NCI-H2081 treated with DMSO at 0.1 percent for 48 hours (cell line): Measurements from ENCODE around the gene FEV.
A peak's percentile ranks its signal among the peaks of the same experiment; 100 is the strongest.

Experiments
- DNase-seq: peaks from one replicate; lab custom pipeline; 2025; lab: John Stamatoyannopoulos, UW

The FEV gene

GRCh38 chr2:218993345-218994315 is 8.6 kb upstream of the FEV start, which contains the start of gene CRYBA2:
TSS of gene CRYBA2 (minus strand) at chr2:218993422. CDS start at chr2:218993176, 246 bp downstream.
- peak; percentile 20 for DNase-seq

DNA sequence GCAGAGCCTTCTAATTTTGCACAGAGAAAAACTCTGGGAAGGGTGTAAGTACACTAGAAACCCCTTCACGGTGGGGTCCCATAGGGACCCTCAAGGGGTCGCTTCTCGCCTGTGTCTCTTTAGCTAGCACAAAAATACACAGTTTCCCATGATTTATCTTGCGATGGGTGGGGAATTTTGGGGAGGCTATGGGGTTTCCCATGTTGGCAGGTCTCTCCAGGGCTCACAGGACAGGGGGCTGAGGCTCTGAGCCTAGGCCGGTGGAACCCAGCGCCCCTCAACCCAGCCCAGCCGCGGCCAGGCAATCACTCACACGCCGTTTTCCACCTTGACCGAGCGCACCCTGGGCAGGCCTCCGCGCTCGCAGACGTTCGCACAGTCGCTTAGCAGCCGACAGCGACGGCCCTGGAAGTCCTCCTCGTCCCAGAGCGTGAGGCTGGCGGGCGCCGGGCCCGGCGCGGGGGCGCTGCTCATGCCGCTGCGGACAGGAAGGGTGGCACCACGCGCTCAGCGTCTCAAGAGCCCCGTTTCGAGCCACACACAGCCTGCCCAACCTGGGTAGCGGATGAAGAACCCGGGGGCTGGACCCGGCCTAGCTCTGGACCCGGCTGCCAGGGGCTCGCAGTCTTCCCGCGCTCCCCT is 7.8 kb upstream of the FEV start:
- no peak for DNase-seq

- DNase-seq = no peak
These were observed 7.2 kb upstream of the FEV start for GRCh38 chr2:218992196-218992595.

GRCh38 chr2:218991674-218992168 is 6.7 kb upstream of the FEV start:
- no peak for DNase-seq

GRCh38 chr2:218990612-218991011 is 5.6 kb upstream of the FEV start:
- no peak for DNase-seq

DNA sequence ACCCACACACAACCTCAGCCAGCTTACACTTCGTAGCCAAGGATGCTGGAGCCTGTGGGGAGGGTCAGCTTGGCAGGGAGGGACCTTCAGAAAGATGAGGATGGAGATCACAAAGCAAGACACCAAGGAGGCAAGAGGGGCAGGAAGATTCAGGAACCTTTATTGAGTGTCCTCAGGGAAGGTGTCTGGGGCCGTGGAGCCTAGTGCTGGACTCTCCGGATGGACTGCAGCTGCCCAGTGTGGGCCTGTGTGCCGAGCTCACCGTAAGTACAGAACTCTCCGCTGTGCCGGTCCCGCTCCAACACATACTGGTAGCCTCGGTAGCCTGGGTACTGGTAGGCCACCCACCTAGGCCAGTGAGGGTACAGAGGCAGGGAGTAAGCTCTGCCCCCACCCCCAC is 5.1 kb upstream of the FEV start:
- DNase-seq = no peak

DNA sequence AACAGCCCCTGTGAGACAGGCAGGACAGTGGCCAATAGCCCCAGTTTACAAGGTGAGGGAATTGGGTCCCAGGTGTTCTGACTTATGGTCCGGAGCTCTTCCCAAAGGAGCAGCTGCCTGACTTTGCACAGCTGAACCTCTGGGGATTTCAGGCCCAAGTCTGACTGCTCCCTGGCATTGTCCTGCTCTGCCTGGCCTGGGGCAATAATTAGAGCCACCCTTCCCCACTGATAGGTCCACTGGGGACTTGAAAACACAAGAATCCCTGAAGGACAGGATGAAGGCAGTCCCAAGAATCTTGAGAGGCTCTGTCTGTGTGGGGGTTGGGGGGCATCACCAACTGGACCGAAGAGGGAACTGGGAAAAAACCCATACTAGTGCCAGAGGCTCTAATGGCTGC is 3.7 kb upstream of the FEV start:
- no peak for DNase-seq

DNA sequence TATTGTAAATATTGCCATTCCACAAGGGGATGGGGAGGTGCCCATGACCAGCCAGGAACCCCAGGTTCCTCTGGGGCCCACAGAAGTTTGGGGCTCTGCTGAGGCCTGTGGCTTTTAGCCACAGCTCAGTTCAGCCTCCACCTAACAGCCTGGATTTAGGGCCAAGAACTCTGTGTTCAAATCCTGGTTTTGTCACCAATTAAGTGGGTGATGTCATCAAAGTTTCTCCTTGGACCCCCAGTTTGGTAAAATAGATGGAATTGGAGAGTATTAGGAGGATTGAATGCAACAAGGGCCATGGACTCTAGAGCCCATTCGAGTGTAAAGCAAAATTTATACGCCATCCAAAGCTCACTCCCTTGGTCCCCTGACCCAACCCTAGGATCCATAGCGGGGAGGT is 3.2 kb upstream of the FEV start:
- DNase-seq = no peak

GRCh38 chr2:218986148-218986761 is 1.3 kb upstream of the FEV start:
- no peak for DNase-seq

GRCh38 chr2:218985325-218986091 is 524 bp upstream of the FEV start:
- no peak for DNase-seq

DNA sequence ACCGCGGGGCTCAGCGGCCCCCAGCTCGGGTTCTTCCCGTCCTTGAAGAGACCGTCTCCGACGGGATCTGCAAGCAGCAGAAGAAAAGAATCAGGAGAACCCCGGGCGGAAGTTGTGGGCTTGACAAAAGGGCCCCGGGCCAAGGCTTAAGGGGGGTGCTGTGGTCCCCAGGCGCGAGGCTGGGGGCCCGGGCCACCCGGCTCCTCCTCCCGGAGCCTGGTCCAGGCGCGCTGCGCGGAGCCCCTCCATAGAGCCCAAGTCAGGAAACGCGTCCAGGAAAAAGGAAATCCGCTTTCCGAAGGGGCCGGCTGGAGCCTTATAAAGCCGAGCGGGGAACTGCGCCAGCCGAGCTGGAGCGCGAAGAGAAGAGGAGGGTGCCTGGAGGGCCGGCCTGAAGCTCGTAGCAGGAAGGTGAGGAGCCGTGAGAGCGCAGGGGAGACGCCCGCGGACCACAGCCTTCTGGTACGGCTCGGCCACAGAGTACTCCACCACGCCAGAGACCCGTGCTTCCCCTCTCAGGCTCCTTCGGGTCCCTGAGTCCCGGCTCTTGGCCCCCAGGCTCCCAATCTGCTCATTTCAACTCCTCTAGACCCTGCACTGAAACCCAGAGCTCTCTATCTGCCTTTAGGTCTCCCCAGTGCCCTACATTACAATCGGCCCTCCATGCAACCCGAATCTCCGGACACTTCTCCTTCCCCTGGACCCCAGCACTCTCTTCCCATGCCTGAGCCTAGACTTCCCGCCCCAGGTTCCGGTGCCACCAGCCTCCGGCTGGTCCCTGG is 554 bp downstream of the FEV start:
- no peak for DNase-seq

- no peak for DNase-seq
These were observed 1.1 kb downstream of the FEV start for GRCh38 chr2:218983934-218984238.

DNA sequence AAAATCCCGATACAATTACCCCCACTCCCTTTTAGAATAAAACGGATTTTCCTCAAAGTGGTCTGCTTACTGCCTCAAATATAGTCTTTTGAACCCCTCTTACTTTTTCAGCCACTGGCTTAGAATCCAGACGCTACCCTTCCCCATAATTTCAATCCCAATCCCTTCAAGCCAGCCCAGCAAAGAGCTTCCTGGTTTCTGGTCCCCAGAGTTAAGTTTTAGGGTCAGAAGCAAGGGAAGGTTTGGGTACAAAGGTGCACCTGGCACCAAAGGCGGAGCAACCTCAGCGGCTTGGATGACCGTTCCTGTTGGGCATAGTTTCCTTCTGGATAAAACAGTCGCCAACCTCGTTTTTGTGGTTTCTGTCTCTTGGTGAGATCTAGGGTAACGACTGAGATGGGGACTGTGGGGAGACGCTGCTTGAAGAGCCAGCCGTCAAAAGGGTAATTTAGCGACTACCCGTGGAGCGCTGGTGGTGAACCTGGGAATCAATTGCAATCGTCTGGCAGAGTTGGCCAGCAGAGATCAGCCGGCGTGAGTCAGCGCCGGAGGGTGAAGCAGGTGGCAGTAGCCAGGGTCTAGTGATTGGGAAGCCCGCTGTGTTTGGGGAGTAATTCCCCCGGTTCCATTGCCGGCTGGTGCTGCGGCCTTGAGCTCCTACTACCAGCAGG is 1.6 kb downstream of the FEV start:
- DNase-seq = no peak

DNA sequence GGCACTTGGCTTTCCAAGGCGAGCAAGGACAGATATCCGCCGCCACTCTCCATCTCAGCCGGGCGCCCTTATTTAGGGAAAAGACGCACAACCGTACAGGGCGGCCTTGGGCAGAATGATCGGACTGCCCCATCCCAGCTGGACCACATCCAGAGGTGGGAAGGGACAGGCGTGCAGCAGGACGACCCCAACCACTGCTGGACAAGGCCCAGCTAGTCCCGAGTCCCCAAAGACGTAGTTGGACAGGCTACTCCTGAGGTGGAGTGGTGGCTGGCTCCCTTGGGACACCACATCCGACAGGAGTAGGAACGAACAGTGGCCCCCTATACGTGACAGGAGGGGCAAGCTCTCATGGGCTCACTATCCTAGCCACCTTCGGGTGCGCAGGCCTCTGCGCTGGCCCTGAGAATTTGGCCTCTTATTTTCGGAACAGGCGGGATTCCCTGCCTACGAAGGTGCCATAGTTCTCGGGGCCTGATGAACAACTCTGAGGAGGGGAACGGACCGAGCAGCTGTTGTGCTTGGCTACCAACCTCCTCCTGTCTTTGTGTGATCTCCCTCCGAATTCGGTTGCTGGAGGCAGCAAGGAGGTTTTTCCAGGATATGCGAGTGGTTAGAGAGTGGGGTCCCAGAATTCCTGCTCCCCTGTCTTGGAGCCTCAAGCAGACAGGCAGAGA is 2.3 kb downstream of the FEV start:
- DNase-seq = no peak

GRCh38 chr2:218981881-218982585 is 3.0 kb downstream of the FEV start:
- no peak for DNase-seq

DNA sequence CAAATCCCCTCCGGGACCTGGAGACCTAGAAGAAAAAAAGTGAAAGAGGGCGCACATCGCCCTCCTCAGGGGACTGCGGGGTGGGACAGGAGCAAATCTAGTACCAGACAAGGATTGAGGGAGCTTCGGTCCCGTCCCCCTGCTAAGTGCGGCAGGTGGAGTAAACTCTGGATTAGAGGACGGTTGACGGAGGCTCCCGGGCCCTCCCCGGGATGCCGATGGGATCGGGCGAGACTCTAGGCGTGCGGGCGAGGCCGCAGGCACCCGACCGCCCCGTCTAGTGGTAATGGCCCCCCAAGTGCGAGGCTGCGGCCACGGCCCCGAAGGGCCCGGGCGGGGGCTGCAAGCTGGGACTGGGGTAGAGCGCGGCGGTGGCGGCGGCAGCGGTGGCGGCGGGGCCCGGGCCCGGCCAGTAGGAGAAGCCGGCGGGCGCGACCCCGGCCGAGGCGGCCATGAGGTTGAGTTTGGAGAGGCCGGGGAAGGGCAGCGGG is 3.5 kb downstream of the FEV start:
- no peak for DNase-seq

- no peak for DNase-seq
These were observed 4.1 kb downstream of the FEV start for GRCh38 chr2:218980735-218981389.

DNA sequence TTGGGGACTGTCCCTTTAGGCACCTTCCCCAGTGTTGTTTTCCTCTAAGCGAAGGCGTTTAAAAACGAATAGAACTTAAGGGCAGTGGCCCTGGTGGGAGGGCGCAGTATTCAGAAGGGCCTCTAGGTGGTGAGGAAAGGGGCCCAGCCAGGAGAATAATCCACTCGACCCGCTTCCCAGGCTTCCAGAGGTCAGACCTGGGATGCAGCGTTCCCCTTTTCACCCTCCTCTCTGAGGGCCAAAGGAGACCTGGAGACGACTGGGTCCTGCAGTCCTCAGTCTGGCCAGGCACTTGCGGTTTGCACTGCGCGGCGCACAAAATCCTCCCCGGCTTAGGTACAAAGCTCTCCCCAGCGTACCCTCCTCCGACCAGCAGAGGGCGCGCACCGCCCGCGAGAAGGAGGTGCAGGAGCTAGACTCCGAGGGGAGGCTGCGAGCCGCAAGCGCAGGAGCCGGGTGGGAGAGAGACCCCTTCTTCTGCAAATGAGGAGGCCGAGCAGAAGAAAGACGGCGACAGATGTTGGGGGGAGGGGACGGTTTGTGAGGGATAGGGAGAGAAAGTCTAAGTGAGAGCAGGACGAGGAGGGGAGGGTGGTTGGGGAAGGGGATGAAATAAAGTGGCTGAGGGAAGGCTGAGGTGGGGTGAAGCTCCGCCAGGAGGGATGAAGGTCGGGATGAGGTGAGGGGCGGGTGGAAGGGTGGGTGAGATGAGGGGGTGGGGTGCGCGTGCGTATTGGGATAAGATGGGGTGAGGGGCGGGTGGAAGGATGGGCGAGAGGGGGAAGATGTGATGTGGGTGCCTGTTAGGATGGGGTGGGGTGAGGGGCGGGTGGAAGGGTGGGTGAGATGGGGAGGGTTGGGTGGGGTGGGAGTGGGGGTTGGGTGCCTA is 4.9 kb downstream of the FEV start:
- DNase-seq = peak; percentile 47
